GM18508 (cell line): ENCODE results near the gene ITGA3.

Source experiments
- ATAC-seq: cut with Tn5 transposase; IDR thresholded peaks from one replicate; pipeline ENCODE4 v1.9.1; 2021; ENCODE audit warnings: moderate number of reproducible peaks; ENCODE audit not compliant: insufficient read depth, unreplicated experiment

ITGA3 gene

DNA sequence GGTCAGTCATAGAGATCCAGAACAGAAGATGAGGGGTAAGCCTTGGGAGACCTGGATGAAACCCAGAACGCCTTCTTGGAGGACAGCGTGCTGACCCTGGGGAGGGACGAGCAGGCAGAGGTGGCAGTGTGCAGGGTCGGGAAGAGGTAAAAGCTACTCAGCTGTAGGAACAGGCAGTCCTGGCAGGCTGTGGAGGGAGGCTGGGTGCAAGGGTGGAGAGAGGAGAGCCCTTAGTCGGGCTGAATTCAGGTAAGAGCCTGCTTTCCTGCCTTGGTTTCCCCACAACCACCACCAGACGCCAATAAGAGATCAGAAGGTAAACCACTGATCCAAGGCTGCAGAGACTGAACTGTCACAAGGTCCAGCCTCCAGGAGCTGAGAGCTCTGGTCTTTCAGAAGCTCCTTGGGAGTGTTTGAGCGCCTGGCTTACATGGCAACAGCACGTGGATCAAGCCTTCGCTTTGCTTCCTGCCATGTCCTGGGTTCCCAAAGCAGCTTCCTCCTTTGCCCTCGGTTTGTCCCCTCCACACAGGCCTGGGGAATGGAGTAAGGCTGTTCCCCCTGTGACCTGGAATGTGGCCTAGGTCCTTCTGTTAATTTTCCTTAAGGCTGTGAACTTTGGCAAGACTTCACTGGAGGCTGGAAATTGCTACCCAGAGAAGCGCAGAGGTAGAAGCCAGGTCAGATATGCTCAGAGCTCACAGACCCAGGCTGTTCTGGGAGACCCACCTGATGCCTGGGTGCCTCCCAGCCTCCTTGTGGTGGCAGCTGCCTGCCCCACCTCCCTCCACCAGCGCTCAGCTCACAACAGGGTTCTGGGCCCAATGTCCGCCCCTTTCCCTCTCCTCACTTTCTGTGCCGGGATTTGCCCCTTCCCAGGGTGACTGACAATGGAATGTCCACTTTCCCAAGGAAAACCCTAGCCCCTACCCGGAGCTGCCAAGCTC is 35.3 kb downstream of the ITGA3 start:
- no peak for ATAC-seq

DNA sequence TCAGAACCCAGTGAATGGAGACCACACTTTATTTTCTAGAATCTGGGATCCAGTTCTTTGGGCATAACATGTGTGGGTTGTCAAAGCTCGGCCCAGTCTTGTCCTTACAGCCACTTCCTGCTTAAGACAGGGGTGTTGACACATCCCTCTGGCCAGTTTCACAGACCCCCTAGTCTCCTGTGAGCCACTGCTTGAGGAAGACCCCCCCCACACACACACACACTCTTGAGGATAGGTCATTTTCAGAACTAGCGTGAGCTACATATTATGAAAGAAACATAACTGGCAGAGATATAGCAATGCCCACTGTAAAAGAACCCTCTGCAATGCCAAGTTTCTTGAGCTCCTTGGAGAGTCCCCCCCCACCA is 36.0 kb downstream of the ITGA3 start:
- ATAC-seq, result no peak

DNA sequence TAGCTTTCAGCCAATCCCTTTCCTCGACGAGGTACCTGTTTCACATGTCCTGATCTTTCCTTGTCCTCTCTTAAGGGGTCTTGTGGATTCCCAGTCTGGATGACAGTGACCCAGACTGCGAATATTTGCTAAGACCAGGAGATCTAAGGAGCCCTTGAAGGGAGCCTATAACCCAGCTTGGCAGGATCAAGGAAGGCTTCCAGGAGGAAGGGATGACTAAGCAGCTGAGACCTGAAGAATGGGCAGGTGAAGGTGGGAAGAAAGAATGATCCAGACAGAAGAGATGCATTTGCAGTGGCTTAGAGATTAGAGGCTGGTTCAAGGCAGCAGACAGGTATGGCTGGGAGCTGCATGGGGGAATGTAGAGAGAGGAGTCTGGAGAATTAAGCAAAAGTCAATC is 37.3 kb downstream of the ITGA3 start:
- ATAC-seq, result no peak

DNA sequence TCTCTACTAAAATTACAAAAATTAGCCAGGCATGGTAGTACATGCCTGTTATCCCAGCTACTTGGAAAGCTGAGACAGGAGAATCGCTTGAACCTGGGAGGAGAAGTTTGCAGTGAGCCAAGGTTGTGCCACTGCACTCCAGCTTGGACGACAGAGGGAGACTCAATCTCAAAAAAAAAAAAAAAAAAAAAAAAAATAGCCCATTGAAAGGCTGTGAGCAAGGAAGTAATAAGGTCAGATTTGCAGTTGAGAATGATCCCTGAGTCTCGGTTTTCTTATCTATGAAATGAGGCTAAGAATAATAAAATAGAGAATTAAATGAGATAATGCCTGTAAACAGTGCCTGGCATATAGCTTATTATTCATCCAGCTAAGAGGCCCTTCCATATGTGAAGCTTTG is 37.9 kb downstream of the ITGA3 start:
- ATAC-seq, result no peak

DNA sequence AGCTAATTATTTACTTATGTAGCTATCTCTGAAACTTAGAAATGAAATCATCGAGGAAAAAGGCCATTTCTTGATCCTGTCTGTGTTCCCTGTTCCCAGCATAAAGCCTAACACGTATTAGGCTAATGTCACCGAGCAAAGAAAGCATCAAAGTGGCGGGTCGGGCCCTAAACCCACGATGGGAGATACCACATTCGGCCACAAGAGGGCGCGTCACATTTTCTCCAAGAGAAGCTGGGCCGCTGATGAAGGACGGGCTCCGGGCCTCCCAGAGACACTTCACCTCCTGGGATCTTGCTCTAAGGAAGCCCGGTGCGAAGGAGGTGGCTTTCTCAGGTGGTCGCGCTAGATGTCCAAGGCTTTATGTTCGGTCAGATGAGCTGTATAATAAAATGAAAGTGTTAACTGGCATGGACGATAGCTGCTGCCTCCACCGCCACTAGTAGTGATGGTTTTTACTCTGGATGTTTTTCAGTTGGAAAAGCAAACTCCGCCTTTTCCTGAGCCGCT is 38.4 kb downstream of the ITGA3 start:
- peak; percentile 24 for ATAC-seq

DNA sequence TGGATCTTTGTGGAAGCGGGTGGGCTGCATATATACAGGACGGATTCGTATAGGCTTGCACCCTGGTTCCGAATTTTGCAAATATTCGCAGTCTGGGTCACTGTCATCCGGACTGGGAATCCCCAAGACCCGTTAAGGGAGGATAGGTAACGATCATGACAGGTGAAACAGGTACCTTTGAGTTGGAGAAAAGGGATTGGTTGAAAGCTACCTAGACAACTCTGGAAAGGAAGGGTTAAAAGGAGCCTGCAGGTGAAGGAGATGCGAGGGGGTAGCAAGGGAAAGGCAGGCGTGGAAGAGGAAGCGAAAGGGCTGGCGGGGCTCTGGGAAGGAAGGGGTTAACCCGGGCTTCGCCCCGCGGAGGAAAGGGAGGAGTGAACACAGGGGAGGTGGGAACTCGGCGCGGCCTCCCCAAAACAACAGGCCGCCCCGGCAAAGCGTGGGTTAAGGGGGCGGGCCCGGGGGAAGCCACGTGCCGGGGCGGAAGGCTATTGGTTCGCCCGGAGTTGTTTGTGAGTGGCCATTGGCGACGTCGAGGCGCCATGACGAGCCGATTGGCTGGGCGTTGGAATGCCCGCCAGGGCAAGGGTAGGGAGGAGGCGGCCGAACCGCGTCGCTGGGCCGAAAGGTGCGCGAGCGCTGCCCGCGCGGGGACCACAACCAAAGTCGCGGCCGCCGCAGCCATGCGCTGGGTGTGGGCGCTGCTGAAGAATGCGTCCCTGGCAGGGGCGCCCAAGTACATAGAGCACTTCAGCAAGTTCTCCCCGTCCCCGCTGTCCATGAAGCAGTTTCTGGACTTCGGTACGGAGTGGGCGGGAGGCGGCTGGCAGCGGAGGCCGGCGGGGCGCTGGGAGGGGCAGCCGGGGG is 39.1 kb downstream of the ITGA3 start, which contains the start of gene PDK2:
Gene PDK2, plus strand, starts transcription at position 599 of the 867 bp plus-strand sequence. Its CDS starts 85 bp downstream, at position 684.
- ATAC-seq, result peak; percentile 71

DNA sequence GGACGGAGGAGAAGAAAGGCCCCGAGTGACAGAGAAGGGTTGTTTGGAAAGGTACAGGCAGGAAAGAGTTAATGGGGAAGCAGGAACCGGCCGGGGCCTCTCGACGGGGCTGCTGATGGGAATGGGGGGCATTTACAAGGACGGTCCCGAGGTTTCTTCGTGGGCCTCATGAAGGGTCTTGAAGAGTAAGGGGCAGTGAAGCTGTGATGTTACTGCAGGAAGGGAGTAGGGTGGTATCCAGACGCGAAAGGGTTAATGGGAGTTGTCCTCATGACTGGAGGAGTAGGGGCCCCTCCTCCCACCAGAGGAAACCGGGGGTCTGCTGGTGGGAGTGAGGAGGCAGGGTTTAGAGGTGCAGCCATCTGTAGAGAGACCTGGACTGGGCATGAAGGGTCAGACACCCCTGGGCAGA is 39.7 kb downstream of the ITGA3 start:
- ATAC-seq, result no peak

DNA sequence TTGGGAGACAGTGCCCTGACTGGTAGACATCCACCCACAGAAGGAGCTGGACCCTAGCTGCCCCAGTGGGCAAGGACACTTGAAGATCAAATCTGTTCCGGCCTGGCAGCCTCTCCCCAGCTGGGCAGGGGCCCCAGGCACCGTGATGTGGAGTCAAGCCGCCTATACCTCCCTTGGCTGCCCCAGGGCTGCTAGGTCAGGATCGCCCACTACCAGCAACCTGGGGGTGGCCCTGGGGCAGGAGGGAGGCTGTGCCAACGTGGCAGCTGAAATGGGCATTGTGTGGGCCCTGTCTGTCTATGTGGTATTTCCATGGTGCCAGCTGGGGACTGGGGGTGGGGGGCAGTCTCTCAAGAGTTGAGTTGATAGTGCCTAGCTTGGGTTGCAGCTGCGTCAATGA is 40.2 kb downstream of the ITGA3 start:
- ATAC-seq, result no peak

DNA sequence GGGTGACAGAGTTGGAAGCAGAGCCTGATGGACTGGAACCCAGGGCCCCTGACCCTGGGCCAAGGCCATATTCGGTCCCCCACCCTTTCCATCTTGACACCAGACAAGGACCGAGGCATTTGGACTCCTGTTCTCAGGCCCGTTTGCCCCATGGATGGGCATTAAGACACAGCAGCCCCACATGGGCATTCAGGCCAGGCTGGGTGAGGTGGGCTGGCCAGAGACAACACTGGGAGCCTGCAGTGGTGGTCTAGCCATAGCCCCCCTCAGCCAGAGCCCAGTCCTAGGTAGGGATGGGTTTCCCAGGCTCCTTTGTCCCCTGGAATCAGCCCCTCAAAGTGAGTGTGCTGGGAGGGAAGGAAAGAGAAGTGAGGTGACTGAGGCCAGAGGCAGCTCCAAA is 40.8 kb downstream of the ITGA3 start:
- ATAC-seq, result no peak

DNA sequence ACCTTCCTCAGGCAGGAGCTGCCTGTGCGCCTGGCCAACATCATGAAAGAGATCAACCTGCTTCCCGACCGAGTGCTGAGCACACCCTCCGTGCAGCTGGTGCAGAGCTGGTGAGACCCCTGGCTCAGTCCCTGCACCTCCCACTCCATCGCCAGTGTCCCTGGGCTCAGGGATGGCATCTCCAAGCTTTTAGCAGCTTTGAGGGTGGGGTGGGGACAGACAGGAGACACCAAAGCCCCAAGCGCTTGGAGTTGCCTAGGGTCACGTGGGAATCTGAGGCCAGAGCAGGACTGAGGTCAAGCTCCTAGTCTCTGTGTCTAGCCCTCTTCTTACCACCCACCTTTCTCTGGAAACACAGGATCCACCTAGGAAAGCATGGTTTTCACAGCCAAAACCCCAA is 41.5 kb downstream of the ITGA3 start:
- ATAC-seq, result no peak

DNA sequence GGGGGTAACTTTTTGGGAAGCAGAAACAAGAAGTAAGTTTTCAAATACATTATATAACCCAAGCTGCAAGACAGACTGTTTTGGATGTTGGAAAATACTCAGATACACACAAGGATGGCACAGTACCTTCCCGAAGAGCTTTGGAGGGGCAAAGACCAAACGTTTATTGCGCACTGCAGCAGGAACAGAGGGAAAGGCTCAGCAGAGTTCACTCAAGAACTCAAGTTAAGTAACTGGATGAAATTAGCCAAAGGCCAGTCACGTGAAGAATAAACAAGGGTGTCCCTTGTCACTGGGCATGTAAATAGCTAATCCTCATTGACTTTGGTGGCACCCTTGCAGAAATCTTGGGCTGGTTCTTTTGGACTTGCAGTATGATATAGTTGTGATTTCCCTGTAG is 42.0 kb downstream of the ITGA3 start:
- no peak for ATAC-seq

DNA sequence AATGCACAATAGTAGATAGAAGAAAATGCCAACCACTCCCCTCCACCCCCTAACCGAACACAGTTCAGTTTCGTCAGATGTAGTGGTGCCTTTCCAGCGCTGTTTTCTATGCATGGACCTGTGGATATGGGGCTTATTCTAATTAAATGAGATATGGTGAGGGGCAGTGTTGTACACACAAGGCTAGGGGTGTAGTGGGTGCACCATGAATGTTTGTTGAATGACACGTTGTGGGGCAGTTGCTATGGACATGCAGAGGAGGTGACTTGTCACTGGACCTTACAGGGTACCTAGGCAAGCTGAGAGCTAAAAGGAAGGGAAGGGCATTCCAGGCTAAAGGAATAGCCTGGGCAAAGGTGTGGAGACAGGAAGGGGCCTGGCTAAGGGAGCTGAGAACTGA is 42.7 kb downstream of the ITGA3 start:
- no peak for ATAC-seq

DNA sequence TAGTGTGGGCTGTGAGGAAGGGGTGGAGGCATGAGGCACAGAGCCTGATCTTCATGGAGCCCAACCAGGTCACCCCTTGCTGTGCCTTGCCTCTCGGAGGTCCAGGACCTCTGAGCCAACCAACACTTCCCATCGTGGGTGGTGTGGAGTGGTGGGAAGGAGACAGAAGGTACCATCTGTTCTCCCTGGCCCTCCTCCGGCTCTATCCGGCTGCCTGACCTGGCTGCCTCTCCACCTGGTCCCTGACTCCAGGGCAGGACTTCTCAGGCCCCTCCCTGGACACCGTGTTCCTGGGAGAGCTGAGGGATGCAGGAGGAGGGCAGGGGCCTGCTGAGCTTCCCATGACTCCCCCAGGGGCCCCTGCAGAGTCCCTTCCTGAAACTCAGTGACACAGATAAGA is 43.1 kb downstream of the ITGA3 start:
- no peak for ATAC-seq

DNA sequence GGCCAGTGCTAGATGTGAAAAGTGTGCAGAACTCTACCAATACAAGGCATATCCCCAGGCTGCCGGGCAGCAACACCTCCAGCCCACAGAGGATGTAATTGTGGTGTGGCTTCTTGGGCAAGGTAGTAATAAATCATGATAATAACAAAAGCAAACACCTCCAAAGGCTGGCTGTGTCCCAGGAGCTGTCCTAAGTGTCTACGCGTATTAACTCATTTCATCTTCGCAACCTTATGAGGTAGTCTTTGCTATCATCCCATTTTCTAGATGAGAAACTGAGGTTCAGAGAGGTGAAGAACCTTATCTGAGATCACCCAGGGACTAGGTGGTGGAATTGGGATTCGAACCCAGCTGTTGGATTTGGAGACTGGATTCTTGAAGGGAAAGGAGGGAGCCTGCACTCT is 44.6 kb downstream of the ITGA3 start:
- ATAC-seq, result no peak

DNA sequence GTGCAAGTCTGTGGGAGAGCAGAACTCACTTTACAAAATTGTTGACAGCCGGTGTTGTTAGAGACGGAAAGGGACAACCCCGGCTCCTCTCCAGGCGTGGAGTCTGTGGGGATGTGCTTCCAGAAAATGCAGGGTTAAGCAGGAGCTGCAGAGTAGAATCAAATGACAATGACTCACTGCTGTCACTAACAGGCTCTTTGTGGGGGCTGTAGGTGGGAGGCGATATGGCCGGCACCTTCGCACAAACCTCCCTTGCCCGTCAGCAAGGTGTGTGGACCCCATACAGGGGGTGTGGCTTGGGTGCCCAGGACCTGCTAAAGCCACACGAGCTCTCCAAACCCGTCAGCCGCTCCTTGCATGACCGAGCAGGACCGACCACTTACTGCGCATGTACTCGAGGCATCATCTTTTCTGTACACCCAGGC is 45.0 kb downstream of the ITGA3 start:
- ATAC-seq, result no peak

DNA sequence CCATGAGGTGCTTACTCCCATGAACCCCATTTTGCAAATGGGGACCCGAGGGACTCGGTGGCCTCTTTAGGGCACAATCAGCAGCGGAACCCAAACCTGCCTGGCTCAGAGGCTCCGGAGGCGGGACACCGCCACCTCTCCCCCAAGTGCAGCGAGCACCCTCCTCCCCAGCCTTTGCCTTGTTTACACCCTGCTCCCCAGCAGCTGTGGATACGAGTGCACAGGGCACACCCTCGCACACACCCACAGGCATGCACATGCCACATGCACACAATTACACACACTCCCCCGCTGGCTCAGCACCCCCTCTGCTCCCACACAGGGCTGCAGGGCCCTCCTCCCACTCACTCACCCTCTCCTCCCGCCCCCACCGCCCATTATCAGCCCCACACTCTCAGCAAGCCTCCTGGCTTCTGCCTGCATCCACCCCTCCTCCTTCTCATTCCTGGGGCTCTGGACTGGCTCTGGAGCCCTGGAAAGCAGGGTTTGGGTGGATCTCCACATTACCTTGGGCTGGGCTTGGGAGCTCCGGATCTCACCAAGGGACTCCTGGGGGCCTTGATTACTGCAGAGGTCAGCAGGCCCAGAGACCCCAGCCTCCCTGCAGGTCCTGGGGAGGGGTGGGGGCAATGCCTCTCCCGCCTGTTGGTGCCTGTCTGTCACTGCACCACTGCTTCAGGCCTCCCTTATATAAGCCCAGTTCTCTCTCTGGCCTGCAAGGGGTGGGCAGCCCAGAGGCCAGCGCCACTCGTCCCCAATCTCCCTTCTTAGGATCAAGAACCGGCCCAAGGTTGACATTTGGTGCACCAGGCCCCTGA is 45.6 kb downstream of the ITGA3 start:
- ATAC-seq, result no peak

DNA sequence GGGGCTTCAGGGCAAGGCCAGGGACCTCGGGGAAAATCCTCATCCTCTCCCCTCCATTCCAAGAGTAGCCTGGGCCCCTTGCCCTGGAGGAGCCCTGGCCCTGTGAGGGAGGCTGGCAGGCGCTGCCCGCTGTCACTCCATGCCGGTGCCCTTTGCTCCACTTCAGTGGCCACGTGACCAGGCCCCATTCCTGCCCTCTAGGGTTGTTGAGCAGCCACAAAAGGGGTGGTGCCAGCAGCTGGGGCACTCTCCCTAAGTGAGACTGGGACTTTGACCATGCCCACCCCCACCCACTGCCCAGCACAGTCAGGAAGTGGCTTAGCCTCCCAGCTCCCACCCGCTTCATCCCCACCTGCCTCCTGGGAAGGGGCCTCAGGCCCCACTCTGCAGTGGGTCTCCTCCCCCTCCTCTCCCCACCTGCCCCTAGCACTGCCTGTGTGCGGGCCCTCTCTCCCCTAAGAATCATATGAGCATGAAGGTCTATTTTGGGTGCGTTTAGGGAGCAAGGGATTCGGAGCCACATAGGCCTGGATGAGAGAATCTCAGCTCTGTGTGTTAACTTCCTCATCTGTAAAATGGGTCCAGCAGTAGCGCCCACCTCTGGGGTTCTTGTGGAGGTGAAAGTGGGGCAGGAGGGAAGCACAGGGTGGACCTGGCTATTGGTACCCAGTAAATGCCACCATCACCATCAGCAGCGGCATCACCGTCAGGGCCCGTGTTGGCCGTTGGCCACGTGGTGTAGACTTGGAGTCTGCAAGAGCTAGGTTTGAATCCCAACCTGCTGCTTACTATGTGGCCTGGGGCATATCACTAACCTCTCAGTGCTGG is 46.5 kb downstream of the ITGA3 start:
- ATAC-seq, result no peak

DNA sequence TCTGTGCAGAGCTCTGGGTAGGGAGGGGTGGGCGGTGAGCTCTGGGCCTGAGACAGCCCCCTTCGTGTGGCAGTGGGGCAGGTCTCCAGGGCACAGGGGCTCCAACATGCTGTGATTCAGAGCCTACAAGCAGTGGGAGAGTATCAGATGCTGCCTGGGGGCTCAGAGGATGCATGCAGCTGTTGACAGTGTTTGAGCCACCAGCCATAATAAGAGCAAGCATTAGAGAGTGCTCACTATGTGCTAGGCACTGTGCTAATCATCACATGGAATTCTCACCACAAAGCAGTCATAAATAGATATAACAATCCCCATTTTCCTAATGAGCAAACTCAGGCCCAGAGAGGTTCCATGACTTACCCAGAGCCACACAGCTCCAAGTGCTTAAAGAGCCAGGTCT is 47.3 kb downstream of the ITGA3 start:
- no peak for ATAC-seq

DNA sequence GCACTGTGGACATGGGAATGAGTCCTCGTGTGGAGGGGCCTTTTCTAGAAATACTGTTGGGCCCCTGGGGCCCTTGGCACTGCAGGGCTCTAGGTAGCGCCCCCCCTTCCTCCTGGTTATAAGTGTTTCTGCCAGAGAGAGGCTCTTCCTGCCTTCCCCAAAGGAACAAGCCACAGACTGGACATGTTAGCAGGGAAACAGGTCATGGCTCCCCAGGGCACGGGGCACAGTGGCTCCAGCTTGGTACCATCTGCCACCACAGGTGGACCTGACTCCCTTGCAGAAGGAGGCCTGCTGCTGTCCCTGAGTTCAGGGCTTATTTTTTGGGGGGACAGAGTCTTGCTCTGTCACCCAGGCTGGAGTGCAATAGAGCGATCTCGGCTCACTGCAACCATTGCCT is 48.0 kb downstream of the ITGA3 start:
- ATAC-seq, result no peak
